GM12878 (cell line): ENCODE results near the gene RSPRY1.

Experiments used
- ASH2L ChIP-seq: fragments of 300-600, 200-600 bp; sonication (generic); IDR thresholded peaks from 2 replicates; pipeline ENCODE4 v1.6.1; 2017; ENCODE audit warnings: low read depth, mild to moderate bottlenecking, borderline replicate concordance
- BRCA1 ChIP-seq: IDR thresholded peaks from 2 replicates; pipeline ENCODE4 v1.6.1; 2011; ENCODE audit warnings: low read depth, low read length, improper control_type of control experiment
- HDAC6 ChIP-seq: fragments of 200-600 bp; sonication (generic); IDR thresholded peaks from one replicate; pipeline ENCODE4 v1.8.0; 2017; ENCODE audit warnings: antibody characterized with exemption; ENCODE audit not compliant: unreplicated experiment
- POLR2A ChIP-seq: IDR thresholded peaks from 2 replicates; pipeline ENCODE4 v1.6.1; 2011; ENCODE audit warnings: low read depth, mild to moderate bottlenecking, low read length
- RAD51 ChIP-seq: fragments of 450-650 bp; IDR thresholded peaks from 2 replicates; pipeline ENCODE4 v1.6.1; 2016; ENCODE audit warnings: moderate library complexity, mild to moderate bottlenecking, inconsistent platforms
- RCOR1 ChIP-seq: conservative IDR thresholded peaks from 2 replicates; pipeline ENCODE4 v1.6.1; 2012; ENCODE audit warnings: low read depth, low read length, improper control_type of control experiment
- SREBF2 ChIP-seq: IDR thresholded peaks from 2 replicates; pipeline ENCODE4 v1.6.1; 2012; ENCODE audit warnings: mild to moderate bottlenecking, low read length
- ZZZ3 ChIP-seq: IDR thresholded peaks from 2 replicates; pipeline ENCODE4 v1.6.1; 2011; ENCODE audit warnings: low read depth; ENCODE audit not compliant: control insufficient read depth, insufficient read length
- TF ChIP-seq, protein P1 (sequence below): IDR thresholded peaks from 2 replicates; pipeline ENCODE4 v1.6.1; 2012; ENCODE audit warnings: low read depth, low read length, improper control_type of control experiment

DNA sequence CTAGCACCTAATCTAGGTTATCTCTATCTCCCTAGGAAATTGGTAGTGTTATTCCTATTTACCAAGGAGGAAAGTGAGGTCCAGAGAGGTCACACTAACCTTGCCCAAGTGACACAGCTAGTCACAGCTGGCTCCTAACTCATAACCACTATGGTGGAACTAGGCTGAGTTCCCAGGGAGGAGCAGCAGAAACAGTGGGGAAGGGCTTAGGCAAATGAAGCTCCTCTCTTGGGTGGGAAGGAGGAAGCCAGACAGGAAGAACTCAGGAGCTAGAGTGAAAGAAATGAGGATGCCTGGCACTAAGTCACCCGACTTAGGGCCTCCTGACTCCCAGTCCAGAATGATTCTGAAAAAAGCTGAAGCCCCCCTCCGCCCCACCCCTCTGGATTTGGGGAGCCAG lies 34.8 kb upstream of the RSPRY1 start:
- TF ChIP-seq POLR2A (no peak), ZZZ3 (no peak), RCOR1 (no peak), HDAC6 (no peak), RAD51 (no peak), SREBF2 (no peak), BRCA1 (no peak), ASH2L (no peak)
- TF ChIP-seq, protein P1, sequence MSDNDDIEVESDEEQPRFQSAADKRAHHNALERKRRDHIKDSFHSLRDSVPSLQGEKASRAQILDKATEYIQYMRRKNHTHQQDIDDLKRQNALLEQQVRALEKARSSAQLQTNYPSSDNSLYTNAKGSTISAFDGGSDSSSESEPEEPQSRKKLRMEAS = no peak
